ENCODE results near the gene SLC6A19. TPM values are rescaled to one million over a fixed set of nuclear protein-coding genes. Genes with fewer than 3 reads are reported as not detected.

SLC6A19 gene
- total and polyA plus RNA-seq, 4 donors: 0.06 TPM; not detected in 3

GRCh38 chr5:1184163-1184470 lies 17.3 kb upstream of the SLC6A19 start:
- H3K36me3 ChIP-seq (ENCODE audit: control insufficient read depth in 4 of 4, insufficient read depth in 4 of 4, low read length in 4 of 4): no peaks in the 10 kb centered on the region
- TF ChIP-seq CTCF (IDR thresholded peaks at IDR 0.05; ENCODE audit: control extremely low read depth, extremely low read depth): no peak
- H3K4me1 ChIP-seq (ENCODE audit: control insufficient read depth in 5 of 5, insufficient read depth in 5 of 5, low read length in 5 of 5): peaks cover 0 to 18% (median 8%) of the 10 kb centered on the region in 5 donors
- ATAC-seq (ENCODE audit: insufficient read depth, low FRiP score): no peak
- no peaks in the 10 kb centered on the region for H3K27me3 ChIP-seq (ENCODE audit: control insufficient read depth in 3 of 3, insufficient read depth in 3 of 3, low read length in 2 of 3)
- WGBS, 2 donors: 95 to 96% methylated on average over 8 of the region's 8 CpGs
- no peak overlapping the region for H3K4me3 ChIP-seq
- H3K27ac ChIP-seq (ENCODE audit: low read depth in 1 of 2, low read length in 1 of 2): no peak overlapping the region
- peaks cover 0 to 4% (median 0%) of the 10 kb centered on the region in 4 donors for H3K9me3 ChIP-seq (ENCODE audit: control insufficient read depth in 4 of 4, insufficient read depth in 3 of 4, low read length in 3 of 4)
- no peak for DNase-seq
- H3K9ac ChIP-seq (ENCODE audit: insufficient read depth in 1 of 2, low read length in 2 of 2): no peak overlapping the region

- ATAC-seq (ENCODE audit: insufficient read depth, low FRiP score) (no peak), DNase-seq (no peak)
- Histone ChIP-seq H3K36me3 (ENCODE audit: control insufficient read depth in 4 of 4, insufficient read depth in 4 of 4, low read length in 4 of 4) (no peaks in the 10 kb centered on the region), H3K27ac (ENCODE audit: low read depth in 1 of 2, low read length in 1 of 2) (no peak overlapping the region), H3K4me1 (ENCODE audit: control insufficient read depth in 5 of 5, insufficient read depth in 5 of 5, low read length in 5 of 5) (peaks cover 0 to 18% (median 8%) of the 10 kb centered on the region in 5 donors), H3K27me3 (ENCODE audit: control insufficient read depth in 3 of 3, insufficient read depth in 3 of 3, low read length in 2 of 3) (no peaks in the 10 kb centered on the region), H3K9me3 (ENCODE audit: control insufficient read depth in 4 of 4, insufficient read depth in 3 of 4, low read length in 3 of 4) (peaks cover 0 to 4% (median 0%) of the 10 kb centered on the region in 4 donors), H3K9ac (ENCODE audit: insufficient read depth in 1 of 2, low read length in 2 of 2) (no peak overlapping the region), H3K4me3 (no peak overlapping the region)
- WGBS, 2 donors: 92 to 96% methylated on average over 7 of the region's 7 CpGs
- no peak for TF ChIP-seq CTCF (IDR thresholded peaks at IDR 0.05; ENCODE audit: control extremely low read depth, extremely low read depth)
These were observed 16.9 kb upstream of the SLC6A19 start for GRCh38 chr5:1184481-1184880.

GRCh38 chr5:1185038-1185627 lies 16.3 kb upstream of the SLC6A19 start:
- ATAC-seq (ENCODE audit: insufficient read depth, low FRiP score) (no peak), DNase-seq (no peak)
- Histone ChIP-seq H3K9ac (ENCODE audit: insufficient read depth in 1 of 2, low read length in 2 of 2) (no peak overlapping the region), H3K27me3 (ENCODE audit: control insufficient read depth in 3 of 3, insufficient read depth in 3 of 3, low read length in 2 of 3) (no peaks in the 10 kb centered on the region), H3K9me3 (ENCODE audit: control insufficient read depth in 4 of 4, insufficient read depth in 3 of 4, low read length in 3 of 4) (peaks cover 0 to 4% (median 0%) of the 10 kb centered on the region in 4 donors), H3K4me3 (no peak overlapping the region), H3K27ac (ENCODE audit: low read depth in 1 of 2, low read length in 1 of 2) (no peak overlapping the region), H3K4me1 (ENCODE audit: control insufficient read depth in 5 of 5, insufficient read depth in 5 of 5, low read length in 5 of 5) (peaks cover 0 to 18% (median 8%) of the 10 kb centered on the region in 5 donors), H3K36me3 (ENCODE audit: control insufficient read depth in 4 of 4, insufficient read depth in 4 of 4, low read length in 4 of 4) (no peaks in the 10 kb centered on the region)
- 79 to 89% methylated on average over 10 of the region's 10 CpGs for WGBS, 2 donors
- TF ChIP-seq CTCF (IDR thresholded peaks at IDR 0.05; ENCODE audit: control extremely low read depth, extremely low read depth): no peak

Data from lung (tissue), 12 donors.